Transverse colon (tissue), 4 donors: ENCODE measurements around the gene RCC2. TPM values are rescaled to one million over a fixed set of nuclear protein-coding genes. Genes with fewer than 3 reads are reported as not detected.

Experiments
- DNase-seq: peaks from one replicate; pipeline ENCODE4 v3.0.0-alpha.2; 2019
- H3K27ac ChIP-seq, 4 donors: fragments of 200-600 bp; sonication (generic); 2 replicates each; pipeline ENCODE4 v1.5.1; 2016 to 2018; ENCODE audit warnings: inconsistent platforms in 4 of 4
- H3K27me3 ChIP-seq: fragments of 200-600 bp; sonication (generic); 2 replicates; pipeline ENCODE4 v1.5.1; 2017; ENCODE audit warnings: inconsistent platforms
- H3K36me3 ChIP-seq, 4 donors: fragments of 200-600 bp; sonication (generic); 2 replicates each; pipeline ENCODE4 v1.5.1; 2017 to 2019; ENCODE audit warnings: inconsistent platforms in 4 of 4
- H3K4me1 ChIP-seq, 4 donors: fragments of 200-600 bp; sonication (generic); 2 replicates each; pipeline ENCODE4 v1.5.1; 2017 to 2020; ENCODE audit warnings: inconsistent platforms in 4 of 4
- H3K4me3 ChIP-seq, 4 donors: fragments of 200-600 bp; sonication (generic); 1 replicate in 1 of 4; 2 replicates in 3 of 4; pipeline versions ENCODE4 v1.5.1 to v1.6.1; 2017 to 2019; ENCODE audit warnings: inconsistent platforms in 4 of 4
- H3K9me3 ChIP-seq, 2 donors: fragments of 200-600 bp; sonication (generic); 2 replicates each; pipeline ENCODE4 v1.5.1; 2017 to 2019; ENCODE audit warnings: inconsistent platforms in 2 of 2
- EP300 ChIP-seq: sonication (generic); formaldehyde crosslinking; IDR thresholded peaks from one replicate; pipeline ENCODE4 v1.6.1; 2017; ENCODE audit warnings: antibody characterized with exemption, low read depth
- POLR2A ChIP-seq: fragments of 450-650 bp; IDR thresholded peaks from one replicate; pipeline ENCODE4 v1.6.1; 2016; ENCODE audit warnings: antibody characterized with exemption, mild to moderate bottlenecking, moderate library complexity
- POLR2AphosphoS5 ChIP-seq, 3 donors: sonication (generic); formaldehyde crosslinking; IDR thresholded peaks; one replicate each; pipeline ENCODE4 v1.6.1; 2016; ENCODE audit warnings: antibody characterized with exemption in 3 of 3
- WGBS, 2 donors: methylation state at CpG; one replicate each; pipeline ENCODE4 v1.1.5; 2018; ENCODE audit warnings: low coverage in 1 of 2; 5-methylcytosine and 5-hydroxymethylcytosine counted together
- in situ Hi-C, 4 donors: fragments of 200-750 bp; cut with MboI; loops; one replicate each; pipeline versions ENCODE4 v1.15.0 to v1.15.1; 2017; ENCODE audit warnings: low sequenced_read_pairs in 3 of 4, low pct_ligation_motif_present in 1 of 4, low pct_unique_long_range_greater_than_20kb in 1 of 4
- intact Hi-C: fragments of 100-400 bp; cut with DNase I; formaldehyde crosslinking; loops from one replicate; pipeline ENCODE4 v1.15.1; 2023; ENCODE audit warnings: low total_unique reads
- total RNA-seq, 4 donors: library from RNA; depleted of rRNA; stranded (reverse); fragments of >200 nt; gene quantifications; one replicate each; pipeline ENCODE4 v1.1.0, GENCODE V29; 2016
- TF ChIP-seq, protein P1 (sequence below), 5 experiments: fragments of 200-600 bp in 3 of 5; fragments of 450-650 bp in 2 of 5; sonication (generic) in 3 of 5; IDR thresholded peaks; 1 replicate in 2 of 5; 2 replicates in 3 of 5; pipeline ENCODE4 v1.5.1; 2016 to 2017; ENCODE audit warnings: antibody characterized with exemption in 5 of 5, inconsistent platforms in 3 of 5, mild to moderate bottlenecking in 2 of 5, moderate library complexity in 1 of 5

RCC2 gene
- total RNA-seq, 4 donors from 2014 or later, result 22.0 to 82.2 (median 25.3) TPM

- WGBS, 2 donors, result 62% methylated on average over 10 of the region's 10 CpGs; no CpG with 5 or more reads in 1 of the 2 donors
- H3K4me3 ChIP-seq, result no peak overlapping the region
- no peak for TF ChIP-seq EP300
- TF ChIP-seq, protein P1, sequence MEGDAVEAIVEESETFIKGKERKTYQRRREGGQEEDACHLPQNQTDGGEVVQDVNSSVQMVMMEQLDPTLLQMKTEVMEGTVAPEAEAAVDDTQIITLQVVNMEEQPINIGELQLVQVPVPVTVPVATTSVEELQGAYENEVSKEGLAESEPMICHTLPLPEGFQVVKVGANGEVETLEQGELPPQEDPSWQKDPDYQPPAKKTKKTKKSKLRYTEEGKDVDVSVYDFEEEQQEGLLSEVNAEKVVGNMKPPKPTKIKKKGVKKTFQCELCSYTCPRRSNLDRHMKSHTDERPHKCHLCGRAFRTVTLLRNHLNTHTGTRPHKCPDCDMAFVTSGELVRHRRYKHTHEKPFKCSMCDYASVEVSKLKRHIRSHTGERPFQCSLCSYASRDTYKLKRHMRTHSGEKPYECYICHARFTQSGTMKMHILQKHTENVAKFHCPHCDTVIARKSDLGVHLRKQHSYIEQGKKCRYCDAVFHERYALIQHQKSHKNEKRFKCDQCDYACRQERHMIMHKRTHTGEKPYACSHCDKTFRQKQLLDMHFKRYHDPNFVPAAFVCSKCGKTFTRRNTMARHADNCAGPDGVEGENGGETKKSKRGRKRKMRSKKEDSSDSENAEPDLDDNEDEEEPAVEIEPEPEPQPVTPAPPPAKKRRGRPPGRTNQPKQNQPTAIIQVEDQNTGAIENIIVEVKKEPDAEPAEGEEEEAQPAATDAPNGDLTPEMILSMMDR (IDR thresholded peaks at IDR 0.05), result no peak
- no peak for TF ChIP-seq POLR2A
- no peak for TF ChIP-seq POLR2AphosphoS5 (IDR thresholded peaks at IDR 0.05)
- DNase-seq, result no peak
- no peaks in the 10 kb centered on the region for H3K27me3 ChIP-seq
- no peak overlapping the region for H3K27ac ChIP-seq
- intact Hi-C loops, result no loop called here
- H3K4me1 ChIP-seq, result no peaks in the 10 kb centered on the region
- in situ Hi-C loops, result no loop called here
- H3K36me3 ChIP-seq, result no peaks in the 10 kb centered on the region
- no peaks in the 10 kb centered on the region for H3K9me3 ChIP-seq
Observed at GRCh38 chr1:17392199-17392740, 47.2 kb downstream of the RCC2 start.

DNA sequence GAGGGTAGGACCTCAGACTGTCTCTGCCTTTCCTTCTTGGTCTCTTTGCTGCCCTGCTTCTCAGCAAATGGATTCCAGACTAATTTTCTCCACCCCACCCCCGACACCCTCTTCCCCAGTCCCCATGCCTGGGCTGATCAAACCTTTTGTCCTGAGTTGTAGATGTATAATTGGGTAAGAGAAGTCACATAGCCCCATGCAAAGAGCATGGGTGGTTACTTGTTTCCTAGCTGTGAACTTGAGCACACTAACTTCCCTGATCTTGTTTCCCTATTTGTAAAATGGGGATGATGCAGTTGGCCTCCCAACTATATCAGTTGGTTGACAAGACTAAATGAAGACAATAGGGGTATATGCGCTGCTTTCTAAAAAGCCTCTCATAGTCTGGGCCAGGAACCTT lies 58.3 kb downstream of the RCC2 start:
- WGBS, 2 donors, result 80 to 81% methylated on average over 1 to 2 of the region's 2 CpGs
- in situ Hi-C loops (no loop called here), intact Hi-C loops (no loop called here)
- DNase-seq, result no peak
- Histone ChIP-seq H3K4me1 (no peaks in the 10 kb centered on the region), H3K4me3 (no peak overlapping the region), H3K27ac (no peak overlapping the region), H3K27me3 (peaks cover 21% of the 10 kb centered on the region), H3K9me3 (no peaks in the 10 kb centered on the region), H3K36me3 (no peaks in the 10 kb centered on the region)
- TF ChIP-seq POLR2AphosphoS5 (IDR thresholded peaks at IDR 0.05), result no peak
- TF ChIP-seq EP300, result no peak
- TF ChIP-seq, protein P1 (IDR thresholded peaks at IDR 0.05), result no peak
- no peak for TF ChIP-seq POLR2A

DNA sequence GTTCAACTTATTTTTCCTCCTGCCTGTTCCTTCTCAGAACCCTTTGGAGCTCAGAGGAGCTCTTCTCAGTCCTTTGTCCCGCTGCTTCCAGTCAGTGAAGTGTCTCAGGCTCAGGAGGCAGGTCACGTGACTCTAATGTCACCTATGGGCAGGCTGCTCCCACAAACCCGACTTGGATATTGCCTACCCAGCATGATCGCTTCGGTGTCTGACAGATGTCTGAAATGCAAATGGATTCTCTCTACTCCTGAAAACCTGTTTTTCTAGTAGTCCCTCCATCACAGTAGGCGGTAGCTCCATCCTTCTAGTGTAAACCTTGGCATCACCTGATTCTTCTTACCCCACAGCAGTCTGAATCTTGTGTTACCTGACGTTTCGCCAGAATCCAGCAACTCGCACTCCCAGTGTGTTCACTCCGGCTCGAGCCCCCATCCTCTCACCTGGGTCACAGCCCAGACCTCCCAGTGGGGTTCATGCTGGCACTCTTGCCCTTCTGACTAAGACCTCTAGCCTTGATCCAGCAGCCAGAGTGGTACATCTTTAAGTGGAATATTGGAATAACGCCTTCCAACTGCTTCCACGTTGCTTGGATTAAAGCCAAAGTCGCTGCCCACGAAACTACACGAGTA lies 62.0 kb downstream of the RCC2 start:
- Histone ChIP-seq H3K9me3 (no peaks in the 10 kb centered on the region), H3K27me3 (peaks cover 21% of the 10 kb centered on the region), H3K4me1 (no peaks in the 10 kb centered on the region), H3K36me3 (no peaks in the 10 kb centered on the region), H3K4me3 (no peak overlapping the region), H3K27ac (no peak overlapping the region)
- intact Hi-C loops, result no loop called here
- no peak for DNase-seq
- no peak for TF ChIP-seq POLR2AphosphoS5 (IDR thresholded peaks at IDR 0.05)
- TF ChIP-seq, protein P1 (IDR thresholded peaks at IDR 0.05), result no peak
- in situ Hi-C loops, result no loop called here
- WGBS, 2 donors, result 27 to 34% methylated on average over 7 to 16 of the region's 16 CpGs

- in situ Hi-C loops (no loop called here), intact Hi-C loops (no loop called here)
- Histone ChIP-seq H3K27ac (no peak overlapping the region), H3K9me3 (no peaks in the 10 kb centered on the region), H3K4me1 (no peaks in the 10 kb centered on the region), H3K4me3 (no peak overlapping the region), H3K27me3 (peaks cover 21% of the 10 kb centered on the region), H3K36me3 (no peaks in the 10 kb centered on the region)
- WGBS, 2 donors, result 84 to 86% methylated on average over 4 to 10 of the region's 10 CpGs
- DNase-seq, result no peak
- TF ChIP-seq EP300 (no peak), POLR2AphosphoS5 (IDR thresholded peaks at IDR 0.05) (no peak), POLR2A (no peak)
- TF ChIP-seq, protein P1 (IDR thresholded peaks at IDR 0.05), result no peak
Observed at GRCh38 chr1:17375651-17376050, 63.8 kb downstream of the RCC2 start.
